Tibial nerve (tissue), 3 donors: ENCODE results near the gene STS.

Source experiments
- POLR2A ChIP-seq, 2 donors: fragments of 450-650 bp; IDR thresholded peaks; one replicate each; pipeline ENCODE4 v1.6.1; 2017; ENCODE audit warnings: antibody characterized with exemption in 2 of 2, mild to moderate bottlenecking in 2 of 2, moderate library complexity in 2 of 2
- TF ChIP-seq, protein P1 (sequence below), 5 experiments: fragments of 200-600 bp in 3 of 5; fragments of 450-650 bp in 2 of 5; sonication (generic) in 3 of 5; IDR thresholded peaks; one replicate each; pipeline ENCODE4 v1.5.1; 2016 to 2019; ENCODE audit warnings: antibody characterized with exemption in 5 of 5, mild to moderate bottlenecking in 3 of 5, moderate library complexity in 2 of 5

DNA sequence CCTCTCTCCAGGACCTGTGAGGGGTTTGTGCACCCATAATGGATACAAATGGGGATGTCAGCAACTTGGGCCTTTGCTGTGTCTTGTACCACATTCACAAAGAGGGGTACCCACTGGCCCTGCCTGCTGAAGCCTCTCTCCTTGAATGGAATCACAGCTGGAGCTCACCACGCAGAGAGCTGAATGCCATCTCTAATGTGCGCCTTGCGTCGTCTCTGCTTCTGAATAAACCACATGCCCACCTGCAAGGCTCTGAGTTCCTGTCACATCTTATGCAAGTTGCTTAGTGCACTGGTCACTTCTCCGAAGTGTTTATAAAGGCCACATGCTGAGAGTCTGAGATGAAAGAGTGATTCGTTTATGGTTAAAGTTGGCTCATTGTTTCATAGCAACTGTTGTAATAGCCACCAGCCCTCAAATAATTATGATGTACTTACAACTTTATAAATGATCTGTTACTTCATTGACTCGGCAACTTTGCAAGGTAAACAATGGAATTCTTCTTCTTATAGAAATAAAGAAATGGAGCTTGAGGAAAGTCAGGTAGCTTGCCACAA lies 6.6 kb downstream of the STS start:
- TF ChIP-seq, protein P1, sequence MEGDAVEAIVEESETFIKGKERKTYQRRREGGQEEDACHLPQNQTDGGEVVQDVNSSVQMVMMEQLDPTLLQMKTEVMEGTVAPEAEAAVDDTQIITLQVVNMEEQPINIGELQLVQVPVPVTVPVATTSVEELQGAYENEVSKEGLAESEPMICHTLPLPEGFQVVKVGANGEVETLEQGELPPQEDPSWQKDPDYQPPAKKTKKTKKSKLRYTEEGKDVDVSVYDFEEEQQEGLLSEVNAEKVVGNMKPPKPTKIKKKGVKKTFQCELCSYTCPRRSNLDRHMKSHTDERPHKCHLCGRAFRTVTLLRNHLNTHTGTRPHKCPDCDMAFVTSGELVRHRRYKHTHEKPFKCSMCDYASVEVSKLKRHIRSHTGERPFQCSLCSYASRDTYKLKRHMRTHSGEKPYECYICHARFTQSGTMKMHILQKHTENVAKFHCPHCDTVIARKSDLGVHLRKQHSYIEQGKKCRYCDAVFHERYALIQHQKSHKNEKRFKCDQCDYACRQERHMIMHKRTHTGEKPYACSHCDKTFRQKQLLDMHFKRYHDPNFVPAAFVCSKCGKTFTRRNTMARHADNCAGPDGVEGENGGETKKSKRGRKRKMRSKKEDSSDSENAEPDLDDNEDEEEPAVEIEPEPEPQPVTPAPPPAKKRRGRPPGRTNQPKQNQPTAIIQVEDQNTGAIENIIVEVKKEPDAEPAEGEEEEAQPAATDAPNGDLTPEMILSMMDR (IDR thresholded peaks at IDR 0.05): no peak
- no peak for TF ChIP-seq POLR2A (IDR thresholded peaks at IDR 0.05)
